GM10266 (cell line): ENCODE measurements around the gene RPL15.
"Not testable (repeated sequence)": the region's sequence is repeated elsewhere in the genome, so short reads cannot be mapped to it uniquely, and the experiment has no call there.

Experiments
- DNase-seq: peaks from one replicate; pipeline ENCODE4 v3.0.0; 2012; ENCODE audit errors: extremely low spot score
- TF ChIP-seq, protein P1 (sequence below): IDR thresholded peaks from 2 replicates; pipeline ENCODE4 v1.5.1; 2012; ENCODE audit warnings: mild to moderate bottlenecking, low read depth; ENCODE audit not compliant: control insufficient read depth, insufficient read depth; ENCODE audit errors: missing control alignments

The RPL15 gene

DNA sequence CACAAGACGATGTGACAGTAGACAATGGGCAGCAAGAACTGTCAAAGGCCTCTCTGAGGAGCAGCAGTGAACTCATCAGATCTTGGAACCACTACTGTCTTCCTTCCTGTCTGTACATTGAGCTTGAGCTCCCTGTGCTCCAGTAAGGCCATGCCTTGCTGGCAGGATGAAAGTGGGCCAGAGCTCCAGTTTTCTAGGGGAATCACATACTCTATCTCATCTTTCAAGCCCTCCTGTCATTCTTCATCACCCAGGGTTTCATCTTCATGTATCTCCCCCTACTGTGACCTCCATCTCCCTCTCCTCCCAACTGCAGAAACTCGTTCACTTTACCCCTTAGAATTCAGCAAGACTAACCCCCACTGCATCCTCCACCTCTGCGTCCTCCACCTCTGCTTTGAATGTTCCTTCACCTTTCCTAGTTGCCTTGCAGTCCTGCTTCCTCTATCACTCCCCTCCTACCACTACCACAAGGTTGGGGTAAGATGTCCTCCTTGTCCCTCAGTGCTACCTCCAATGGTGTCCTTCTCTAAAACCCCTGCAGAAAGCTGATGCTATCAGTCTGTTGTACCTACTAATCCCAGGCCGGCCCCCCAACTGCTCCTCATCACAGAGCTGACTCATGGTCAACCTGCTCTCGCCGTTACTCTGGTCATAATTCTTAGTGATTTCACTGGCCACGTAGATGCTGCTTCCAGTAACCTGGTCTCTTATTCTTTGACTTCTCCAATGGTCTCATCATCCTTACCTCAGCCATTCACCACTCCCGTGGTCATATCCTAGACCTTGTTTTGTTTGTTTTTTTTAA is 22.5 kb upstream of the RPL15 start:
- DNase-seq = no peak
- TF ChIP-seq, protein P1, sequence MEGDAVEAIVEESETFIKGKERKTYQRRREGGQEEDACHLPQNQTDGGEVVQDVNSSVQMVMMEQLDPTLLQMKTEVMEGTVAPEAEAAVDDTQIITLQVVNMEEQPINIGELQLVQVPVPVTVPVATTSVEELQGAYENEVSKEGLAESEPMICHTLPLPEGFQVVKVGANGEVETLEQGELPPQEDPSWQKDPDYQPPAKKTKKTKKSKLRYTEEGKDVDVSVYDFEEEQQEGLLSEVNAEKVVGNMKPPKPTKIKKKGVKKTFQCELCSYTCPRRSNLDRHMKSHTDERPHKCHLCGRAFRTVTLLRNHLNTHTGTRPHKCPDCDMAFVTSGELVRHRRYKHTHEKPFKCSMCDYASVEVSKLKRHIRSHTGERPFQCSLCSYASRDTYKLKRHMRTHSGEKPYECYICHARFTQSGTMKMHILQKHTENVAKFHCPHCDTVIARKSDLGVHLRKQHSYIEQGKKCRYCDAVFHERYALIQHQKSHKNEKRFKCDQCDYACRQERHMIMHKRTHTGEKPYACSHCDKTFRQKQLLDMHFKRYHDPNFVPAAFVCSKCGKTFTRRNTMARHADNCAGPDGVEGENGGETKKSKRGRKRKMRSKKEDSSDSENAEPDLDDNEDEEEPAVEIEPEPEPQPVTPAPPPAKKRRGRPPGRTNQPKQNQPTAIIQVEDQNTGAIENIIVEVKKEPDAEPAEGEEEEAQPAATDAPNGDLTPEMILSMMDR = no peak

DNA sequence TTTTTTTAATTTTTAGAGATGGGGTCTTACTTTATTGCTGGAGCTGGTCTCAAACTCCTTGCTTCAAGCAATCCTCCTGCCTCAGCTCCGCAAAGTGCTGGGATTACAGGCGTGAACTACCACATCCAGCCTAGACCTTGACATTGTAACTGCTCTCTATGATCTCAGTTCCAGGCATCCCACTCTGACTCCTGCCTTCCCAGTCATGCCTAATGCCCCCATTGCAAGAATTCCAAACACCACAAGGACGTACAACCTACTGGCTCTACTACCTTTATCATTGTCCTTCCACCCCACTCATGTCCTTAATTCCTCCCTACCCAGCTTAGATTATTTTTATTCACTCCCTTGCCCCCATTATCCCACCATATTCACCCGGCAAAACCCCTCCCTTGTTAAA is 21.8 kb upstream of the RPL15 start:
- TF ChIP-seq, protein P1 = no peak
- DNase-seq = no peak

DNA sequence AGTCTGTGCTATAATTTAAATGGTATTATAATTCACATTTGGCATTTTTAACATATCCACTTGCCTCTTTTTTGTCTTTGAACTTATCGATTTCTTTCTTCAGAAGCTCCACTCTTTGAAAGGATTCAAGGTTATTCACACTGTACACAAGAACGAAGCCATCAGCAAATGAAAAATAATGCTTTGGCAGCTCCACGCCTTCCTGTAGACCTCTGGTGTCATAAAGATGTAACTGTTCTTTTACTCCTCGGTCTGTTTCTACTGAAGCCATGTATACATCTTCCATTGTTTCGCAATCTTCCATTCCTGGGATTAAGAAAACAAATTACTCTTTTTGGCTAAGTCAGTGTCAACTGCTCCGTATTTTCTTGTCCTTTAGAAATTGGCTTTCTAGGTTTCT is 16.2 kb upstream of the RPL15 start:
- TF ChIP-seq, protein P1 = no peak
- no peak for DNase-seq

DNA sequence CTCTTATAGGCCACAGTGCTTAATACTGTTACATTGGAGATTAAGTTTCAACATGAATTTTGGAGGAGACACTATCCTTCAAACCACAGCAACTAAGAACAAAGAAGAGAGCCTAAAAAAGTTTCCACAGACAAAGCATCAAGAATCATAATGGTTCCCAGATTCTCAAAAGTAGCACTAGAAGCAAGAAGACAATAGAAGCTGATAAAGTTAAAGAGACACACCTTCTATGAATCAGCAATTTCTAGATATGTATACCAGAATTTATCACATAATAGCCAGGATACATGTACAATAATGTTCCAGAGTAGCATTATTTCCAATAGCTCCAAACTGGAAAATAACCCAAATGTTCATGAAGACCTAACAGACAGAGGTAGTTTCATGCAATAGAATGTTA is 12.4 kb upstream of the RPL15 start:
- TF ChIP-seq, protein P1 = no peak
- no peak for DNase-seq

DNA sequence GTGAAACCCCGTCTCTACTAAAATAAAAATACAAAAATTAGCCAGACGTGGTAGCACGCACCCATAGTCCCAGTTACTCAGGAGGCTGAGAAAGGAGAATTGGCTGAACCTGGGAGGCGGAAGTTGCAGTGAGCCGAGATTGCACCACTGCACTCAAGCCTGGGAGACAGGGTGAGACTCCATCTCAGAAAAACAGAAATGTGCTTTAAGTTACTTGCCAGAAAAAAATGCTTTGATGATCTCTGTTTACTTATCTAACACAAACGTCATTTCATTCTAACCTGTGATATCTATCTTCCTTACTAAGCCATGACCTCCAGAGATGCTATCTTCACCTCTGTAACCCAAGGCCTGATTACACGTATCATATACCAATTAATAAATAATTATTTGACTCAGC is 7.6 kb upstream of the RPL15 start:
- DNase-seq = no peak
- TF ChIP-seq, protein P1 = no peak

DNA sequence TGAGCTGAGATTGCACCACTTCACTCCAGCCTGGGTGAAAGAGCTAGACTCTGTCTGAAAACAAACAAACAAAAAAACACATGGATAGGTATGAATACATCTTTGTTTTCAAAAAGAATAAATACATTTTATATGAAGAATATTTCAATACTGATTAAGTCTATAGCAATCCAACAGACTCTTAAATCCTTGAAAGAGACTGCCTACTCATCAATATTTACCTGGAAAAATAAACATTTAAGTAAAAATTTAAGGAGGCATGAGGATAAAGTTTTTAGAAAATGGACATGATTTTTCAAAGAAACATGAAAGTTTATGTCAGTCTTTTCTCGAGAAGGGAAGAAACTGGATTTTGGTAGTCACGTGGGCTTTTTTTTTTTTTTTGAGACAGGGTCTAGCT is 5.5 kb upstream of the RPL15 start:
- no peak for DNase-seq
- TF ChIP-seq, protein P1 = no peak

DNA sequence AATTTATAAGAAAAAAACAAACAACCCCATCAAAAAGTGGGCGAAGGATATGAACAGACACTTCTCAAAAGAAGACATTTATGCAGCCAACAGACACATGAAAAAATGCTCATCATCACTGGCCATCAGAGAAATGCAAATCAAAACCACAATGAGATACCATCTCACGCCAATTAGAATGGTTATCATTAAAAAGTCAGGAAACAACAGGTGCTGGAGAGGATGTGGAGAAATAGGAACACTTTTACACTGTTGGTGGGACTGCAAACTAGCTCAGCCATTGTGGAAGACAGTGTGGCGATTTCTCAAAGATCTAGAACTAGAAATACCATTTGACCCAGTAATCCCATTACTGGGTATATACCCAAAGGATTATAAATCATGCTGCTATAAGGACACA is 4.6 kb upstream of the RPL15 start:
- not testable (repeated sequence) for DNase-seq

DNA sequence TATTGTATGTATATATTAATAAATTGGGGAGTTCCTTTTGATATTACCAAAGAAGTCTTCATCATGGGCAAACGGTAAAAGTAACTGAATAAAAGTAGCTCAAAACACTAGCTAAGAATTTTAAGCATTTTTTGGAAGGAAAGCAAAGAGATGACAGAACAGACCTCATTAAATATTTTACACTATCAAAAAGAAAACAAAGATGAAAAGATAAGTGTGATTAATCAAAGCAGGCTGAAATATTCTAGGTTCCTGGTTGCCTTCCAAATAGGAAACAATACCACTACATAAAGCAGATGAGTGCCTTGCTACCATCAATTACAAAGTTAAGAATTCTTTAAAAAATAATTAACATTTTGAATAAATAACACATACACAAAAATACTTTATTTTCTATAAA is 3.8 kb upstream of the RPL15 start:
- TF ChIP-seq, protein P1 = no peak

More for the DNA sequence above, 3.8 kb upstream of the RPL15 start:
- no peak for DNase-seq
